GM19468 (cell line): ENCODE measurements around the gene SLC39A11.

Source experiments
- ATAC-seq: cut with Tn5 transposase; IDR thresholded peaks from one replicate; pipeline ENCODE4 v1.9.1; 2021; ENCODE audit warnings: mild to moderate bottlenecking, moderate library complexity, moderate number of reproducible peaks; ENCODE audit not compliant: unreplicated experiment; ENCODE audit errors: extremely low read depth

Gene SLC39A11

DNA sequence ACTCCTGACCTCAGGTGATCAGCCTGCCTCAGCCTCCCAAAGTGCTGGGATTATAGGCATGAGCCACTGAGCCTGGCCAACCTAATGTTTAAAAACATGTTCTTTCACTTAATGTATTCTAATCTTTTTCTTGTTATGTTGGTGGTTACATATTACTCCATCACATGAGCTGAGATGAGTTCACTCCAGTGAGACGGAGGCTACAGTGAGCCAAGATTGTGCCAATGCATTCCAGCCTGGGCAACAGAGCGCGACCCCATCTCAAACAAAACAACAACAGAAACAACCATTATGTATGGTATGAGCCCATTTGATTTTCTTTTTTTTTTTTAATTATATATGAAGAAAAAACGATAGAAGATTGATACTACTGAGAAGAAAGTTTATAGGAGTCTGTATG, 39.6 kb downstream of the SLC39A11 start:
- ATAC-seq = no peak

DNA sequence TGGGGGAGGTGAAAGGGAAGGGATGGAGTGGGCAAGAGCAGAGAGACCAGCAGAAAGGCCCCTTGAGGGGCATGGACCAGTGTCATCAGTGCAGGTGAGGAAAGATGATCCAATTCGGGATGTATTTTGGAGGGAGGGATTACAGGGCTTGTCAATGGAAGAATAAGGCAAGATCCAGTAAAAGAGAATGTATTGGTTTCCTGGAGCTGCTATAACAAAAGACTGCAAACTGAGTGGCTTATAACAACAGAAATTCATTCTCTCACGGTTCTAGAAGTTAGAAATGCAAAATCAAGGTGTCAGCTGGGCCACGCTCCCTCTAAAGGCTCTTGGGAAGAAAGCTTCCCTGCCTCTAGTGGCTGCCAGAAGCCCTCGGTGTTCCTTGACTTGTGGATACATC, 41.7 kb downstream of the SLC39A11 start:
- no peak for ATAC-seq

GRCh38 chr17:73048170-73048569, 44.3 kb downstream of the SLC39A11 start:
- ATAC-seq = no peak

- no peak for ATAC-seq
Observed at GRCh38 chr17:73045724-73046123, 46.8 kb downstream of the SLC39A11 start.

DNA sequence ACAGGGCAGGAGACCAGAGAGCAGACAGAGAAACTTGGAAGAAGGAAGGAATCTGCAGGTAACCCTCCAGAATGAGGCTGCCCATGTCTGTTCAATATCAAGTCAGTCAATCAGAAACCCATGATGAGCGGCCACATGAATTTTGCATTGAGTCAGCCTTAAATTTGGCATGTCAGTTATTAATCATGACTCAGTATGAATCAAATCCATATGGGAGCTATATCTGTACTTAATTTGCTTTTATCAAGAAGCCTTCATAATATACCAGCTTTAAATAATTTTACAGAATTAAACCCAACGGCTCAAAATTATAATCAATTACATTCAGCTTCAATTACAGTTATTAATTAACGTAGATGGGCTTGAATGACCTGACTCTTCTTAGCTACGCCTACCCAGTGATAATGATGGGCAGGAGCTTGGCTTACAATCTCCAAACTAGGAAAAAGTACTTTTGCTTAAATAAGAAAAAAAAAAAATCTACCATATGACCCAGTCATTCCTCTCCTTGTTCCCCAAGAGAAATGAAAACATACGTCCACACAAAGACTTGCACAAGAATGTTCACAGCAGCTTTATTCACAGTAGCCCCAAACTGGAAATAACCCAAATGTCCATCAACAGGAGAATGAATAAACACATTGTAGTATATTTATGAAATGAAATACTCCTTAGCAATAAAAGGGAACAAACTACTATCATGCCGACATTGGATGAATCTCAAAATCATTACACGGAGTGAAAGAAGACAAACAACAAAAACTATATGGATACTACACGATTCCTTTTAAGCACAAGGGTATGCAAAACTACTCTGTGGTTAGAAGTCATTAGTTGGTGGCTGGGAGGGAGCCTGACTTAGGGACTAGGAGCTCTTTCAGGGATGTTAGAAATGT, 48.6 kb downstream of the SLC39A11 start:
- no peak for ATAC-seq

GRCh38 chr17:73042809-73043685, 49.4 kb downstream of the SLC39A11 start:
- ATAC-seq = no peak

GRCh38 chr17:73042225-73042624, 50.3 kb downstream of the SLC39A11 start:
- no peak for ATAC-seq

DNA sequence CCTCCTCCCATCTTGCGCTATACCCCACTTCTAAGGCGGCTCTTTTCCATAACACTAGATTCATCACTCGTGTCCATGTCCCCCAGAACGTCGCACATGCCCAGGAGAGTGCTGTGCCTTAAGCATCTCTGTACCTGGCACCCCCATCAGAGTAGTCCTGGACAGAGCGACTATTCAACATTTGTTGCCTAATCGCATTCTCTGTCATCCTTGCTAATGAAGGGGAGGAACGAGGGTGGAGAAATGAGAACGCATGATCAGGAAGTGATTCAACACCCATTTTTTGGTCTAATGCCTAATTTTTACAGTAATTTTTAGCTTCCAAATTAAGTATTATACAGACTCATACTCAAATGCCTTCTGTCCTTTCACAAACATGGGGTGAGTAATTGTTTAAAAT, 53.2 kb downstream of the SLC39A11 start:
- ATAC-seq = no peak

GRCh38 chr17:73031472-73031871, 61.0 kb downstream of the SLC39A11 start:
- no peak for ATAC-seq

GRCh38 chr17:73030995-73031394, 61.5 kb downstream of the SLC39A11 start:
- no peak for ATAC-seq

DNA sequence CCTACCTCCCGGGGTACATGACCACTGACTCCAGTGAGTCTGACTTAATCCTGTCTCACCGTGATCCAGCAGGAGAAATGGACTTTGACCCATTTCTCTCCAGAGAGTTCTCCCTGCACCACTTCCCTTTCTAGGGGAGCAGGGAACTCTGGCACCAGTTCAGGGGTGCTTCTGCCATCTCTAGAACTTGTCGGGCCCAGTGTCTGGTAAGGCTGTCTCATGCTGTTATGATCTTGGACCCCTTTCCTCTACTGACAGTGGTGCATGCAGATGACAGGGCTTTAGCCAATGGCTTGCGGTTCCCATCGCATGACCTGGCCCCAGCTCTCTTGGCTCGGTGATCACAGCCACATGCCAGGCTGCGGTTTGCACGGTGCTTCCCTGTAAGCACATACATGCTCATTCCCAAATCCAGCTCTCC, 62.0 kb downstream of the SLC39A11 start:
- no peak for ATAC-seq

- no peak for ATAC-seq
Observed at GRCh38 chr17:73029991-73030390, 62.5 kb downstream of the SLC39A11 start.

- no peak for ATAC-seq
Observed at GRCh38 chr17:73029021-73029420, 63.5 kb downstream of the SLC39A11 start.

DNA sequence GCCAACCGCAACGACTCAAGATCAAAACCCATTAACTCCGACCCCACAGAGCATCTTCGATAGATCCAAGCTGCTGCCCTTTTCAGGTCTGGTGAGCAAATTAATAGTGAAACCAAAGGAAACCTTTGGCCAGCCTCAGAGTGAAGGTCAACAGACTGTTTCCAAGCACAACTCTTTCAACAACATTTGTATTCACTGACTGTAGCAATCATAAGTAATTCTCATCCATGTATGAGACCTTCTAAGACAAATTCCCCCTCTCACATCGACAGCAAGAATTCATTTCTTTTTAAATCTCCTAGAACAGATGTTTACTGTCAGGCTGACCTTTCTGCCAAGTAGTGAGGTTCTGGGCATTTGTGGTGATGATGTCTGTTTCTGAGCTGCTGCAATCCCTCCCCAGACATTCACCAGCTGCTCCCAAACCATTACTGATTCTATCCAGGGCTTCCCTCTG, 64.2 kb downstream of the SLC39A11 start:
- ATAC-seq = no peak

- no peak for ATAC-seq
Observed at GRCh38 chr17:73027130-73027741, 65.3 kb downstream of the SLC39A11 start.

DNA sequence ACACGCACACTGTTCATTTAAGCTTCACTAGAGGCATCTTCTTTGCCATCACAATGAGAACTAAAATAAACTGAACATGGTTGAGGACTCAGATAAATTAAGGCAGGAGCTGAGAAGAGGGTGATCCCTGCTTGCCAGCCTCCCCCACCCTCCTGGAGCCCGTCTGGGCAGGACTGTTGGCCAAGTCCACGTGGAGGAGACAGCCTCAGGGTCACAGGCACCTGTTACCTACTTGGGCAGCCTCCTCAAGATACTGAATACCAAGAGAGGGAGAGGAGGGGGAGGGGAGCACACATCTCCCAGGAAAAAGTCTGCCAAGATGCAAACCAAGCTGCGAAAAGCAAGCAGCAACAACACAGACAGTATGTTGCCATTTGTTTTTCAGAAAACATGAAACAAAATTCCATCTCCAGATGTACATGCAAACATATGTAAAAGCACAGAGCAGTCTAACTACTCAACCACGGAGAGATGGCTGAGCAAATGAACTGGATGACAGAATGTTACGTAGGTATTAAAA, 67.4 kb downstream of the SLC39A11 start:
- no peak for ATAC-seq

GRCh38 chr17:73023759-73024158, 68.7 kb downstream of the SLC39A11 start:
- no peak for ATAC-seq

GRCh38 chr17:73022694-73023093, 69.8 kb downstream of the SLC39A11 start:
- ATAC-seq = no peak

GRCh38 chr17:73021771-73022170, 70.7 kb downstream of the SLC39A11 start:
- no peak for ATAC-seq

GRCh38 chr17:73020110-73020509, 72.4 kb downstream of the SLC39A11 start:
- ATAC-seq = no peak
